ENCODE results near the gene HOXA7. TPM values are rescaled to one million over a fixed set of nuclear protein-coding genes. Genes with fewer than 3 reads are reported as not detected.

Gene HOXA7
- total RNA-seq, 1 donor from 2014 or later = 17.9 TPM

GRCh38 chr7:27153526-27153925 lies 2.9 kb downstream of the HOXA7 start:
- Mint-ChIP-seq H3K4me1 (peaks cover 67% of the 10 kb centered on the region), H3K36me3 (peaks cover 13% of the 10 kb centered on the region), H3K4me3 (peak overlapping the region; percentile 87), H3K27me3 (ENCODE audit: low read depth) (peaks cover 65% of the 10 kb centered on the region), H3K27ac (peak overlapping the region; percentile 76), H3K9me3 (no peaks in the 10 kb centered on the region)
- TF ChIP-seq, protein P1, sequence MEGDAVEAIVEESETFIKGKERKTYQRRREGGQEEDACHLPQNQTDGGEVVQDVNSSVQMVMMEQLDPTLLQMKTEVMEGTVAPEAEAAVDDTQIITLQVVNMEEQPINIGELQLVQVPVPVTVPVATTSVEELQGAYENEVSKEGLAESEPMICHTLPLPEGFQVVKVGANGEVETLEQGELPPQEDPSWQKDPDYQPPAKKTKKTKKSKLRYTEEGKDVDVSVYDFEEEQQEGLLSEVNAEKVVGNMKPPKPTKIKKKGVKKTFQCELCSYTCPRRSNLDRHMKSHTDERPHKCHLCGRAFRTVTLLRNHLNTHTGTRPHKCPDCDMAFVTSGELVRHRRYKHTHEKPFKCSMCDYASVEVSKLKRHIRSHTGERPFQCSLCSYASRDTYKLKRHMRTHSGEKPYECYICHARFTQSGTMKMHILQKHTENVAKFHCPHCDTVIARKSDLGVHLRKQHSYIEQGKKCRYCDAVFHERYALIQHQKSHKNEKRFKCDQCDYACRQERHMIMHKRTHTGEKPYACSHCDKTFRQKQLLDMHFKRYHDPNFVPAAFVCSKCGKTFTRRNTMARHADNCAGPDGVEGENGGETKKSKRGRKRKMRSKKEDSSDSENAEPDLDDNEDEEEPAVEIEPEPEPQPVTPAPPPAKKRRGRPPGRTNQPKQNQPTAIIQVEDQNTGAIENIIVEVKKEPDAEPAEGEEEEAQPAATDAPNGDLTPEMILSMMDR (IDR thresholded peaks at IDR 0.05; ENCODE audit: unreplicated experiment) = no peak
- peak in 1 of 2 experiments; percentile 33 for DNase-seq (ENCODE audit: low spot score in 2 of 2, unreplicated experiment in 2 of 2)

DNA sequence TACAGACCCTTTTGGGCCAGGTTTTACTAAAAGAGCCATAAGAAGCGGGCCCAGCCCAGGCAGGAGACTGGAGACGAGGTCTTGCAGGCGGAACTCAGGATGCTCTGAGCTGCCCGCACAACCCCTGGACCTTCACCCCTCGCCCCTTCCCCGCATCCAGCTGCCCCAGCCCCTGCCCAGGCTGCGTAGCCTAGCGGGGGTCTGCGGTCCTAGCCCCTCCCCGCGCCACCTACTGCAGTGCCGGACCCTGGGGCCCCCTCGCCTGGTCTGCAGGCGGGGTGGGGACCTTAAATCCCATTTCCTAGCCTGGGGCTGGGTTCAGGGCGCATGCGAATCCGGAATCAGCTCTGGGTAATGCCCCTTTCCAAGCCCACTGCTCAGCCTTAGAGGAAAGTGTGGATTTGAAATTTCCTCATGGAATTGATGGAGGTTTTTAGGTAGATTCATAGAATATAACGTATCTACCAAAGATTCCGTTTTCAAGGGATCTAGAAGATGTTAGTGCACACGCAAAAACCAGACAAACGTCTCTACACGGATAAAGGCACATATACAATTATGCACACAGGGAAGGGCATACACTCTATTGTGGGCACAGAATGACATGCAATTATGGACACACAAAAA lies 3.5 kb downstream of the HOXA7 start:
- Mint-ChIP-seq H3K27me3 (ENCODE audit: low read depth) (peaks cover 59% of the 10 kb centered on the region), H3K36me3 (peaks cover 11% of the 10 kb centered on the region), H3K9me3 (no peaks in the 10 kb centered on the region), H3K4me3 (peak overlapping the region; percentile 87), H3K27ac (peak overlapping the region; percentile 99), H3K4me1 (peaks cover 68% of the 10 kb centered on the region)
- TF ChIP-seq, protein P1 (IDR thresholded peaks at IDR 0.05; ENCODE audit: unreplicated experiment) = no peak
- no peak for DNase-seq (ENCODE audit: low spot score in 2 of 2, unreplicated experiment in 2 of 2)

DNA sequence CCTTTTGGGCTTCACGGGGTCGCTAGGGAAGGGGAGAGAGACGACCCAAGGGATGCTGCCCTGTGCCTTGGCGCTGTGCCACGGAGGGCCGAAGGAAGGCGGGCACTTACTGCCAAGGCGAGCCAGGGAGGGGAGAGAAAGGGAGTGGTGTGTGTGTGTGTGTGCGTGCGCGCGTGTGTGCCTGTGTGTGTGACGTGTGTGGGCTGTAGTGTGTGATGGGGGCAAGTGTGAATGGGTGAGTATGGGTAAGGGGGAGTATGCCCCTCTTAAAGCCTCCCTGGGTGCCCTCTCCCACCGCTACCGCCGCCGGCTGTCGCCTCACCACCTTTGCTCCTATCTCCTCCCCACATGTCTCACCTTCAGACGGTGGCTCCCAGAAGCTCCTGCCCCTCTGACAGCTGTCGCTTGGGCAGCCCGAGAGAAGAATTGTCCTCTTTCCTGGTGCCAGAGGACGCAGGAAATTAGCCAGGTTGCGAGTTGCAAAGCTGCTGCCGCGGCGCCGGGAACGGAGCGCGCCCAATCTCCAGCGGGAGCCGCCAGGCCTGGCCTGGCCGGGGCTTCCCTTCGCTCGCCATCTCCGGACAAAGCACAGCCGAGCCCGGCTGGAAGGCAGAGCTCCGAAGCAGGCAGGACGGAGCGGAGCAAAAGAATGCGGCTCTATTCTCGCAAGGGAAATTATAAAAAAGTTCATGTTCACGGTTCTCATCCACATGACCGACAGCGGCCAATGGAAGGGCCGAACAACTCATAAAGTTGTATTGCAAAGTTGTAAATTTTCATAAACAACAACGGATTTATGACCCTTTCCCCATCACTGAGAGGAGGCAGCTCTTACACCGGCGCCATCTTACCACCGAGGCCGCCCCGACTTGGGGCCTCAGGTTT lies 4.3 kb downstream of the HOXA7 start, which contains the start of gene HOXA3:
Gene HOXA3, minus strand, starts transcription at position 653 of the 885 bp plus-strand sequence. CDS start 41,943 bp downstream, outside the sequence.
- Mint-ChIP-seq H3K9me3 (no peaks in the 10 kb centered on the region), H3K27me3 (ENCODE audit: low read depth) (peaks cover 52% of the 10 kb centered on the region), H3K27ac (peak within 1 kb of the TSS; percentile 99), H3K4me3 (peak within 1 kb of the TSS; percentile 87), H3K4me1 (peaks cover 67% of the 10 kb centered on the region), H3K36me3 (peaks cover 11% of the 10 kb centered on the region)
- TF ChIP-seq, protein P1 (IDR thresholded peaks at IDR 0.05; ENCODE audit: unreplicated experiment) = no peak
- DNase-seq (ENCODE audit: low spot score in 2 of 2, unreplicated experiment in 2 of 2) = peak in 1 of 2 experiments; percentile 62

DNA sequence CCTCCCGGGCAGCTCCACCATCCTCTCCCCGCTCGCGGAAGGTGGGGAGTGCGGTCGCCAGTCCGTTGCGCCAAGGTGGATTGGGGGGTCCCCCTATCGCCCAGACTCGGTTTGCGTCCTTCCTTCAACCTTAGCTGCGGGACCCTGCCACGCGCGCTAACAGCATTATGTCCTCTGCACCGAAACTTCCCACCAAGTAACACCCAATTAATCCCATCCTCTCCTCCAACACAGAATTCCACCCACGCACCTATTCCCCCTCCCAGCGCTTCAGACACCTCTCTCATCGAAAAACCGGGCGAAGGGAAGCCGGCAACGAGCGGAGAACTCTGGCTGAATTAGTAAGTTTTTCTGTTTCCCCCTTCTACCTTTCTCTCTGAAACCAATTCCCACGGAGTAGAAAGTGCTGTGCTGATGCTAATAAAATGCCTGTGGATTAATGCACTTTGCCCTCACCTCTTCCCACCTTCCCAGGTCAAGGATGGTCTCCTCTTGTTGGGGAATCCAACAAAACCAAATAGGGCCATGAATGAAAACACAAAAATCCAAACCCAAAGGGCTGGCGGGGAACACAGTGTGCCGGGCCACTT lies 5.0 kb downstream of the HOXA7 start:
- Mint-ChIP-seq H3K4me3 (peak overlapping the region; percentile 87), H3K4me1 (peaks cover 70% of the 10 kb centered on the region), H3K27me3 (ENCODE audit: low read depth) (peaks cover 46% of the 10 kb centered on the region), H3K27ac (peak overlapping the region; percentile 99), H3K9me3 (no peaks in the 10 kb centered on the region), H3K36me3 (peaks cover 13% of the 10 kb centered on the region)
- TF ChIP-seq, protein P1 (IDR thresholded peaks at IDR 0.05; ENCODE audit: unreplicated experiment) = no peak
- peak in 1 of 2 experiments; percentile 57 for DNase-seq (ENCODE audit: low spot score in 2 of 2, unreplicated experiment in 2 of 2)

DNA sequence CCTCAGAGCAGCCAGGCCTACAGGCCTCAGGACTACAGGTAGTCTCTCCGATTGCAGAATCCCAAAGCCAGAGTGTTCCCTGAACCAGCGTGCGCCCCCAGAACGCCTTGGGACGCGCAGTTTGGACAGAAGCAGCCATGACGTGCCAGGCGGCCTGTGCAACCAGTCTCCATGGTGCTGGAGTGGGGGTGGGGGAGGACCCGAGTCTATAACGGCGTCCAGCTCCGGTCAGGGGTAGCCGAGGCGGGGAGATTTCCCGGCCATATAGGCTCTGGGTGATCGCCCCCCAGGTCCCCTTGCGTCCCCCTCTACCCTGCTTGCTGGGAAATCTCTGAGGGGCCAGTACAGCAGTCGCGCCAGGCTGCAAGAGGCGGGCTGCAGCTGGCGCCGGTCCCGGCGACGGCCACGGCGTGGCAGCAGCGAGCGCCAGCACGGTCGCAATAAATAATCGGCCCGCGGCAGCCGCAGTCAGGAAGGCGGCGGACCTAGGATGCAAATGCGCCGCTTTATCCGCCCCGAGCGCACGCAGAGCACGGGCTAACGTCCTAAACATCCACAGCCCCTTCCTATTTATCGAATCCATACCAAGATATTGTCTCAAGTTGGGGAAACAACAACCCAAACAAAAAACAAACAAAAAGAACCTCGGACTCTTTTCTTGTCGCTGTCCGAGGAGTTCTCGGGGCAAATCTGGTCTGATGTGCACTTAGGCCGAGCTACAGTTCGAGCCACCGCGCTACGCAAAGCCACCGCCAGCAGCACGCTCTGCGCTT lies 5.7 kb downstream of the HOXA7 start:
- no peaks in the 10 kb centered on the region for H3K9me3 Mint-ChIP-seq
- peak overlapping the region; percentile 99 for H3K27ac Mint-ChIP-seq
- H3K27me3 Mint-ChIP-seq (ENCODE audit: low read depth) = peaks cover 42% of the 10 kb centered on the region
- H3K4me3 Mint-ChIP-seq = peak overlapping the region; percentile 87
- H3K4me1 Mint-ChIP-seq = peaks cover 77% of the 10 kb centered on the region
- DNase-seq (ENCODE audit: low spot score in 2 of 2, unreplicated experiment in 2 of 2) = peak in 1 of 2 experiments; percentile 87
- TF ChIP-seq, protein P1 (IDR thresholded peaks at IDR 0.05; ENCODE audit: unreplicated experiment) = peak; percentile 88
- peaks cover 13% of the 10 kb centered on the region for H3K36me3 Mint-ChIP-seq
